Natural killer cell (primary cell): ENCODE data around the gene C1orf167. TPM values are rescaled to one million over a fixed set of nuclear protein-coding genes. Genes with fewer than 3 reads are reported as not detected.
A peak's percentile ranks its signal among the peaks of the same experiment; 100 is the strongest.

Experiments
- ATAC-seq, 3 donors: fragments of 150-1000 bp in 2 of 3; fragments of 200-7000 bp in 1 of 3; cut with Tn5 transposase; 1 replicate in 1 of 3; 2 replicates in 2 of 3; pipeline ENCODE4 v1.10.0; 2021; ENCODE audit warnings: mild to moderate bottlenecking in 2 of 3, moderate library complexity in 2 of 3
- DNase-seq, 2 donors: peaks; one replicate each; pipeline versions ENCODE4 v3.0.0 to v3.0.0-alpha.2; 2013 to 2021; ENCODE audit warnings: mixed read lengths in 1 of 2
- H3K27ac ChIP-seq: one replicate; pipeline ENCODE4 v1.5.1; 2013; ENCODE audit warnings: mild to moderate bottlenecking, low read length
- H3K27me3 ChIP-seq: one replicate; pipeline ENCODE4 v1.6.1; 2013; ENCODE audit warnings: low read length; ENCODE audit not compliant: control insufficient read depth, insufficient read depth
- H3K36me3 ChIP-seq: one replicate; pipeline ENCODE4 v1.6.1; 2013; ENCODE audit warnings: low read length; ENCODE audit not compliant: control insufficient read depth, insufficient read depth
- H3K4me1 ChIP-seq: one replicate; pipeline ENCODE4 v1.6.1; 2013; ENCODE audit warnings: low read length; ENCODE audit not compliant: control insufficient read depth, insufficient read depth
- H3K4me3 ChIP-seq: one replicate; pipeline ENCODE4 v1.5.1; 2013; ENCODE audit warnings: low read length
- H3K9me3 ChIP-seq: one replicate; pipeline ENCODE4 v1.6.1; 2013; ENCODE audit warnings: low read length; ENCODE audit not compliant: control insufficient read depth, insufficient read depth
- H3K27ac Mint-ChIP-seq, 2 donors: one replicate each; pipeline ENCODE4 v1.8.0; 2022; ENCODE audit warnings: mild to moderate bottlenecking in 2 of 2, mixed read lengths in 2 of 2, moderate library complexity in 1 of 2
- H3K27me3 Mint-ChIP-seq, 2 donors: one replicate each; pipeline ENCODE4 v1.8.0; 2022; ENCODE audit warnings: low read depth in 2 of 2, mixed read lengths in 2 of 2
- H3K36me3 Mint-ChIP-seq: one replicate; pipeline ENCODE4 v1.8.0; 2022; ENCODE audit warnings: mixed read lengths
- H3K4me1 Mint-ChIP-seq, 2 donors: one replicate each; pipeline ENCODE4 v1.8.0; 2022; ENCODE audit warnings: mixed read lengths in 2 of 2
- H3K4me3 Mint-ChIP-seq: one replicate; pipeline ENCODE4 v1.8.0; 2022; ENCODE audit warnings: mild to moderate bottlenecking, moderate library complexity, mixed read lengths
- H3K9me3 Mint-ChIP-seq, 2 donors: one replicate each; pipeline ENCODE4 v1.8.0; 2022; ENCODE audit warnings: mixed read lengths in 2 of 2
- WGBS: methylation state at CpG from one replicate; pipeline ENCODE4 v1.1.7; 2013; ENCODE audit warnings: missing lambda C conversion rate; ENCODE audit not compliant: insufficient coverage; 5-methylcytosine and 5-hydroxymethylcytosine counted together
- intact Hi-C: fragments of 100-400 bp; cut with micrococcal nuclease; formaldehyde crosslinking; loops from one replicate; pipeline ENCODE4 v1.14.2; 2022
- total RNA-seq, 4 donors: library from RNA; stranded (reverse); fragments of 120-200 nt in 1 of 4; gene quantifications; one replicate each; pipeline versions ENCODE4 v1.2.3 to v1.2.4, GENCODE V29; 2013 to 2022
- TF ChIP-seq, protein P1 (sequence below): fragments of 200-600 bp; IDR thresholded peaks from one replicate; pipeline ENCODE4 v1.8.0; 2022; ENCODE audit warnings: antibody characterized with exemption

The C1orf167 gene
- total RNA-seq, 3 donors from 2014 or later (not counting 1 experiment from before 2014, with no cell fraction given): 0.15 TPM; not detected in 2

- H3K4me3 Mint-ChIP-seq: no peak overlapping the region
- H3K27me3 ChIP-seq: no peaks in the 10 kb centered on the region
- peaks cover 9% of the 10 kb centered on the region for H3K36me3 Mint-ChIP-seq
- H3K27ac ChIP-seq: no peak overlapping the region
- peaks cover 21% of the 10 kb centered on the region for H3K4me1 ChIP-seq
- ATAC-seq: no peak
- no peak overlapping the region for H3K4me3 ChIP-seq
- H3K36me3 ChIP-seq: peaks cover 34% of the 10 kb centered on the region
- intact Hi-C loops: no loop called here
- H3K27ac Mint-ChIP-seq: peak overlapping the region in 1 of 2 donors; percentile 60
- WGBS: 94% methylated on average over 9 of the region's 9 CpGs
- DNase-seq: no peak
- no peaks in the 10 kb centered on the region for H3K9me3 Mint-ChIP-seq
- TF ChIP-seq, protein P1, sequence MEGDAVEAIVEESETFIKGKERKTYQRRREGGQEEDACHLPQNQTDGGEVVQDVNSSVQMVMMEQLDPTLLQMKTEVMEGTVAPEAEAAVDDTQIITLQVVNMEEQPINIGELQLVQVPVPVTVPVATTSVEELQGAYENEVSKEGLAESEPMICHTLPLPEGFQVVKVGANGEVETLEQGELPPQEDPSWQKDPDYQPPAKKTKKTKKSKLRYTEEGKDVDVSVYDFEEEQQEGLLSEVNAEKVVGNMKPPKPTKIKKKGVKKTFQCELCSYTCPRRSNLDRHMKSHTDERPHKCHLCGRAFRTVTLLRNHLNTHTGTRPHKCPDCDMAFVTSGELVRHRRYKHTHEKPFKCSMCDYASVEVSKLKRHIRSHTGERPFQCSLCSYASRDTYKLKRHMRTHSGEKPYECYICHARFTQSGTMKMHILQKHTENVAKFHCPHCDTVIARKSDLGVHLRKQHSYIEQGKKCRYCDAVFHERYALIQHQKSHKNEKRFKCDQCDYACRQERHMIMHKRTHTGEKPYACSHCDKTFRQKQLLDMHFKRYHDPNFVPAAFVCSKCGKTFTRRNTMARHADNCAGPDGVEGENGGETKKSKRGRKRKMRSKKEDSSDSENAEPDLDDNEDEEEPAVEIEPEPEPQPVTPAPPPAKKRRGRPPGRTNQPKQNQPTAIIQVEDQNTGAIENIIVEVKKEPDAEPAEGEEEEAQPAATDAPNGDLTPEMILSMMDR: no peak
- peaks cover 32 to 40% of the 10 kb centered on the region in 2 donors for H3K4me1 Mint-ChIP-seq
- no peaks in the 10 kb centered on the region for H3K9me3 ChIP-seq
- H3K27me3 Mint-ChIP-seq: no peaks in the 10 kb centered on the region
Measured at GRCh38 chr1:11751087-11751486, 10.9 kb upstream of the C1orf167 start.

DNA sequence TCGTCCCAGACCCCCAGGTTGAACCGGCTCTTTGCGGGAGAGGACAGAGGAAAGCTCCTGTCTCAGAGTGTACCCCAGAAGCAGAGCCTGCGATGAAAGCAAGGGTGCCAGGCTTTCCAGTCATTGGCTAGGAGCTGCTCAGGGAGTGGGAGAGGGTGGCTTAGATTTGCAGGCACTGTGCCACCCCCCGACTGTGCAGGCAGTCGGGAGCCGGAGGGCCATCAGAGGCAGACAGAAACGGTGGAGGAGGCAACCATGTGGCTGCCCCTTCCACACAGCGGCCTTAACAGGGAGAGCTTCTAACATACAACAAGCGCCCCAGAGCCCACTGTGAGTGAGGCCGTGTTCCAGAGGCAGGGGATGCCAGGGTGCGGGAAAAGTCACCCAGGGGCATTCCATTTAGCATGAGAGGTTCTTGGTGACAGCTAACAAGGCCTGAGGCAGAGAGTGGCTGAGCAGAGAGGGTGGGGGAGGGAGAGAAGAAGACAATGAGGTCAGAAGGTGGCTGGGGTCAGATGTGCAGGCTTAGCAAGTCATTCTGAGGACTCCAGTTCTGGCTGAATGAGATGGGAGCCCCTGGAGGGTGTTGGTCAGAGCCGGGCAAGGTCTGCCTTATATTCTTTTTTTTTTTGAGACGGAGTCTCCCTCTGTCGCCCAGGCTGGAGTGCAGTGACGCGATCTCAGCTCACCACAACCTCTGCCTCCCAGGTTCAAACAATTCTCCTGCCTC is 9.5 kb upstream of the C1orf167 start:
- ATAC-seq (no peak), DNase-seq (no peak)
- no peaks in the 10 kb centered on the region for H3K9me3 Mint-ChIP-seq
- peaks cover 23 to 30% of the 10 kb centered on the region in 2 donors for H3K4me1 Mint-ChIP-seq
- no peak overlapping the region for H3K4me3 Mint-ChIP-seq
- H3K27ac Mint-ChIP-seq: peak overlapping the region; percentile 31 to 38
- no peaks in the 10 kb centered on the region for H3K27me3 Mint-ChIP-seq
- Histone ChIP-seq H3K4me3 (no peak overlapping the region), H3K27me3 (no peaks in the 10 kb centered on the region), H3K27ac (no peak overlapping the region), H3K9me3 (no peaks in the 10 kb centered on the region), H3K4me1 (peaks cover 21% of the 10 kb centered on the region), H3K36me3 (peaks cover 27% of the 10 kb centered on the region)
- intact Hi-C loops: no loop called here
- no peaks in the 10 kb centered on the region for H3K36me3 Mint-ChIP-seq
- 89% methylated on average over 15 of the region's 17 CpGs for whole genome bisulfite sequencing
- TF ChIP-seq, protein P1: no peak

DNA sequence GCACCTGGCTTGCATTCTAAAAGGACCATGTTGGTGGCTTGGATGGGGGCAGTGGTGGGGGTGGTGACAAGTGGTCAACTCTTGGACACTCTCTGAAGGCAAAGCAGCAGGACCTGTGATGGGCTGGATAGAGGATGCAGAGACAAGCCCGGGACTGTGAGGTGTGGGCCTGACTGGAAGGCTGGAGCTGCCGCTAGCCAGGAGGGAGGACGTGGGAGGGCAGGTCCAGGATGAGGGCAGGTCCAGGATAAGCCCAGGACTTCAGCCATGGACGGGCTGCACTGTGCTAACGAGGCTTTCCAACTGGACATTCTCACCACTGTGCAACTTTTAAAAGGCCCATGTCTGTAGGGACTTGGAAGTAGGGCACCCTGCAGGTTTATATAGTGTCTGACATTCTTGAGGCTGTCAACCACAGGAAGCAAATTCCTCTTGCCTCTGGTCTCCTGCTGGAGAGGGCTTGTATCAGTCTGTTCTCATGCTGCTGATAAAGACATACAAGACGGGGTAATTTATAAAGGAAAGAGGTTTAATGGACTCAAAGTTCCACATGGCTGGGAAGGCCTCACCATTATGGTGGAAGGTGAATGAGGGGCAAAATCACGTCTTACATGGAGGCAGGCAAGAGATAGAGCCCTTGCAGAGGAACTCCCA is 8.3 kb upstream of the C1orf167 start:
- H3K9me3 ChIP-seq: no peaks in the 10 kb centered on the region
- intact Hi-C loops: no loop called here
- WGBS: 83% methylated on average over 6 of the region's 7 CpGs
- Mint-ChIP-seq H3K4me1 (peaks cover 19 to 25% of the 10 kb centered on the region in 2 donors), H3K4me3 (no peak overlapping the region), H3K36me3 (no peaks in the 10 kb centered on the region), H3K27me3 (no peaks in the 10 kb centered on the region), H3K27ac (peak overlapping the region in 1 of 2 donors; percentile 64), H3K9me3 (no peaks in the 10 kb centered on the region)
- no peak overlapping the region for H3K27ac ChIP-seq
- H3K27me3 ChIP-seq: no peaks in the 10 kb centered on the region
- DNase-seq (no peak), ATAC-seq (no peak)
- H3K4me1 ChIP-seq: peaks cover 14% of the 10 kb centered on the region
- TF ChIP-seq, protein P1: no peak
- H3K36me3 ChIP-seq: peaks cover 16% of the 10 kb centered on the region
- no peak overlapping the region for H3K4me3 ChIP-seq
